HepG2 (cell line): Measurements from ENCODE around the gene COA7. TPM values are rescaled to one million over a fixed set of nuclear protein-coding genes. Genes with fewer than 3 reads are reported as not detected.

ENCODE experiments used
- ARID5B ChIP-seq: IDR thresholded peaks from 2 replicates; pipeline ENCODE4 v1.4.0; 2020; ENCODE audit warnings: mild to moderate bottlenecking, missing genetic modification reagents
- ELF1 ChIP-seq: sonication (generic); formaldehyde crosslinking; IDR thresholded peaks from 2 replicates; pipeline ENCODE4 v1.4.0; 2020; ENCODE audit warnings: missing genetic modification reagents
- ELK4 ChIP-seq: sonication (generic); formaldehyde crosslinking; IDR thresholded peaks from 2 replicates; pipeline ENCODE4 v1.9.0; 2021; ENCODE audit warnings: missing genetic modification reagents, borderline replicate concordance
- GTF2F1 ChIP-seq: fragments of 150-350 bp; IDR thresholded peaks from 2 replicates; pipeline ENCODE4 v1.6.1; 2014; ENCODE audit warnings: low read length
- HIC2 ChIP-seq: sonication (generic); formaldehyde crosslinking; IDR thresholded peaks from 2 replicates; pipeline ENCODE4 v1.9.0; 2022; ENCODE audit warnings: low read depth, missing genetic modification reagents
- KAT8 ChIP-seq: IDR thresholded peaks from 2 replicates; pipeline ENCODE4 v1.6.1; 2016; ENCODE audit warnings: missing genetic modification reagents, missing compliant biosample characterization
- KLF12 ChIP-seq: sonication (generic); formaldehyde crosslinking; IDR thresholded peaks from 2 replicates; pipeline ENCODE4 v1.4.0; 2020; ENCODE audit warnings: missing genetic modification reagents, borderline replicate concordance
- KLF9 ChIP-seq: IDR thresholded peaks from 2 replicates; pipeline ENCODE4 v1.6.1; 2016; ENCODE audit warnings: low read depth
- MED13 ChIP-seq: sonication (generic); formaldehyde crosslinking; IDR thresholded peaks from 2 replicates; pipeline ENCODE4 v1.5.0; 2020; ENCODE audit warnings: missing genetic modification reagents
- NFATC3 ChIP-seq: sonication (generic); formaldehyde crosslinking; IDR thresholded peaks from 2 replicates; pipeline ENCODE4 v1.5.1; 2020; ENCODE audit warnings: mild to moderate bottlenecking, missing genetic modification reagents
- REPIN1 ChIP-seq: sonication (generic); formaldehyde crosslinking; IDR thresholded peaks from 2 replicates; pipeline ENCODE4 v1.8.0; 2022; ENCODE audit warnings: missing genetic modification reagents, low read depth, mild to moderate bottlenecking, borderline replicate concordance
- SUZ12 ChIP-seq: fragments of 150-350 bp; IDR thresholded peaks from 2 replicates; pipeline ENCODE4 v1.6.1; 2014; ENCODE audit warnings: low read depth, low read length
- TEF ChIP-seq: sonication (generic); formaldehyde crosslinking; IDR thresholded peaks from 2 replicates; pipeline ENCODE4 v1.5.0; 2020; ENCODE audit warnings: missing genetic modification reagents
- TFDP1 ChIP-seq: IDR thresholded peaks from 2 replicates; pipeline ENCODE4 v1.6.1; 2016; ENCODE audit warnings: missing compliant biosample characterization, missing genetic modification reagents, borderline replicate concordance
- ZNF414 ChIP-seq: sonication (generic); formaldehyde crosslinking; IDR thresholded peaks from 2 replicates; pipeline ENCODE4 v1.5.0; 2020; ENCODE audit warnings: missing genetic modification reagents
- ZNF550 ChIP-seq: sonication (generic); formaldehyde crosslinking; IDR thresholded peaks from 2 replicates; pipeline ENCODE4 v1.4.0; 2020; ENCODE audit warnings: mild to moderate bottlenecking, missing genetic modification reagents, borderline replicate concordance
- ZNF879 ChIP-seq: sonication (generic); formaldehyde crosslinking; IDR thresholded peaks from 2 replicates; pipeline ENCODE4 v1.8.1; 2023; ENCODE audit warnings: missing genetic modification reagents
- polyA plus RNA-seq, 8 experiments: library from polyadenylated mRNA; depleted of rRNA in 3 of 8; stranded (reverse) in 7 of 8; unstranded in 1 of 8; fragments of >200 nt; fragmentation: Illumina TruSeq in 4 of 8; extraction: Trizol in 4 of 8; gene quantifications; 2 replicates each; pipeline versions ENCODE4 v1.2.1 to v1.2.3, GENCODE V29; 2011 to 2016; ENCODE audit warnings: low read depth in 4 of 8, missing spikeins in 1 of 8, mixed read lengths in 1 of 8; ENCODE audit not compliant: insufficient read depth in 1 of 8
- total RNA-seq, 5 experiments: library from RNA; depleted of rRNA; stranded (reverse); fragments of >200 nt; fragmentation: Illumina TruSeq; extraction: Trizol; gene quantifications; 2 replicates each; pipeline ENCODE4 v1.2.3, GENCODE V29; 2016; ENCODE audit warnings: low read depth in 1 of 5

The COA7 gene
- total and polyA plus RNA-seq, 2 of the 13 experiments (the other 11 are each of a cell fraction or from before 2014, with no cell fraction given) = 12.3 to 30.4 TPM

- no peak for TF ChIP-seq ELK4
- no peak for TF ChIP-seq ZNF414 (CRISPR knock-in tag)
- TF ChIP-seq SUZ12 = peak; percentile 24; the same call in 1 of the 2 replicates
- TF ChIP-seq KLF12 (CRISPR knock-in tag) = peak; percentile 87
- TF ChIP-seq ZNF879 (CRISPR knock-in tag) = peak; percentile 97
- TF ChIP-seq KLF9 = no peak
- peak; percentile 69; the same call in 1 of the 2 replicates for TF ChIP-seq MED13 (CRISPR knock-in tag)
- no peak for TF ChIP-seq ZNF550 (CRISPR knock-in tag)
- TF ChIP-seq TEF (CRISPR knock-in tag) = peak; percentile 78
- peak; percentile 33; the same call in 1 of the 2 replicates for TF ChIP-seq NFATC3
- peak; percentile 87 for TF ChIP-seq KAT8 (CRISPR knock-in tag)
- peak; percentile 92 for TF ChIP-seq TFDP1
- TF ChIP-seq HIC2 (CRISPR knock-in tag) = peak; percentile 49; the same call in 1 of the 2 replicates
- TF ChIP-seq ARID5B = peak; percentile 72
- TF ChIP-seq ELF1 (CRISPR knock-in tag) = peak; percentile 36; the same call in 1 of the 2 replicates
- TF ChIP-seq REPIN1 (CRISPR knock-in tag) = peak; percentile 74; the same call in 1 of the 2 replicates
- TF ChIP-seq GTF2F1 = no peak; the same call in 1 of the 2 replicates
Measured at GRCh38 chr1:52697795-52698674, at the start of gene COA7 (continued).
